Mesenteric fat pad (tissue), 1 donor: ENCODE measurements around the gene RRP36. TPM values are rescaled to one million over a fixed set of nuclear protein-coding genes. Genes with fewer than 3 reads are reported as not detected.
"Not testable (repeated sequence)": the region's sequence is repeated elsewhere in the genome, so short reads cannot be mapped to it uniquely, and the experiment has no call there.

Experiments
- DNase-seq: peaks from one replicate; pipeline ENCODE4 v3.0.0-alpha.2; 2020; ENCODE audit warnings: low spot score
- total RNA-seq: library from RNA; stranded (reverse); fragmentation: NEBNext Ultra II Directional; extraction: Animal tissue kit (Norgen Biotek cat#: 25700); gene quantifications from one replicate; pipeline ENCODE4 v1.2.1, GENCODE V29; 2021
- donor health status: DM: yes; HTN: yes; CAD: no.

RRP36 gene
- total RNA-seq, 1 donor from 2014 or later = 51.9 TPM

- no peak for DNase-seq
These were observed 15.3 kb downstream of the RRP36 start for GRCh38 chr6:43036712-43037111.

- no peak for DNase-seq
These were observed 15.8 kb downstream of the RRP36 start for GRCh38 chr6:43037197-43037596.

GRCh38 chr6:43037706-43038105 lies 16.3 kb downstream of the RRP36 start:
- DNase-seq = no peak

GRCh38 chr6:43038727-43039126 lies 17.3 kb downstream of the RRP36 start:
- no peak for DNase-seq

- DNase-seq = no peak
These were observed 19.3 kb downstream of the RRP36 start for GRCh38 chr6:43040542-43041257.

- not testable (repeated sequence) for DNase-seq
These were observed 20.1 kb downstream of the RRP36 start for GRCh38 chr6:43041475-43041874.

- no peak for DNase-seq
These were observed 21.9 kb downstream of the RRP36 start for GRCh38 chr6:43043310-43043709.

- DNase-seq = no peak
These were observed 24.0 kb downstream of the RRP36 start for GRCh38 chr6:43045371-43045930.

GRCh38 chr6:43047998-43048397 lies 26.6 kb downstream of the RRP36 start:
- DNase-seq = no peak

- DNase-seq = no peak
These were observed 29.6 kb downstream of the RRP36 start for GRCh38 chr6:43050981-43051380.

- no peak for DNase-seq
These were observed 30.9 kb downstream of the RRP36 start for GRCh38 chr6:43052225-43052841.

GRCh38 chr6:43052842-43053544 lies 31.6 kb downstream of the RRP36 start:
- DNase-seq = no peak

- DNase-seq = peak; percentile 97
These were observed 32.3 kb downstream of the RRP36 start, which contains the start of gene CUL7 for GRCh38 chr6:43053545-43054205. TSS of gene CUL7 (minus strand) at chr6:43053851. CDS start at chr6:43052788, 1,063 bp downstream.

GRCh38 chr6:43054206-43054943 lies 33.0 kb downstream of the RRP36 start:
- DNase-seq = no peak

GRCh38 chr6:43055966-43056365 lies 34.5 kb downstream of the RRP36 start:
- no peak for DNase-seq

- DNase-seq = no peak
These were observed 37.1 kb downstream of the RRP36 start for GRCh38 chr6:43058531-43058930.

- DNase-seq = peak; percentile 98
These were observed 38.0 kb downstream of the RRP36 start, which contains the start of the genes KLC4 and MRPL2 for GRCh38 chr6:43059168-43060033. TSS of gene KLC4 (plus strand) at chr6:43059631. CDS start at chr6:43061336, 1,705 bp downstream. TSS of gene MRPL2 (minus strand) at chr6:43059434. CDS start at chr6:43059381, 53 bp downstream.

- DNase-seq = no peak
These were observed 38.8 kb downstream of the RRP36 start for GRCh38 chr6:43060034-43060754.
